NT2/D1 (cell line): ENCODE data around the gene PDE5A.

Experiments
- SUZ12 ChIP-seq: IDR thresholded peaks from 2 replicates; pipeline ENCODE4 v1.6.1; 2011; ENCODE audit not compliant: insufficient read length, insufficient read depth; ENCODE audit errors: extremely low read depth
- ZNF274 ChIP-seq: IDR thresholded peaks from 2 replicates; pipeline ENCODE4 v1.6.1; 2011; ENCODE audit warnings: mild to moderate bottlenecking, low read depth, low read length

GRCh38 chr4:119629142-119629471 lies 503 bp upstream of the PDE5A start:
- TF ChIP-seq SUZ12 (no peak), ZNF274 (no peak)
